Calu3 (cell line): ENCODE measurements around the gene SORBS1. TPM values are rescaled to one million over a fixed set of nuclear protein-coding genes. Genes with fewer than 3 reads are reported as not detected.

Experiments used
- BruUV-seq: library from RNA; stranded (reverse); fragments of 400-500 nt; replicated peaks from 2 replicates; lab custom pipeline; 2021; lab: Mats Ljungman, UMichigan
- CTCF ChIA-PET: fragments of 300-600 bp; sonication (Branson Sonifier 250); formaldehyde crosslinking; loops from one replicate; lab custom pipeline; 2022; ENCODE audit warnings: antibody characterized with exemption; lab: Charles Lee
- DNase-seq: peaks from one replicate; pipeline ENCODE4 v3.0.0; 2022
- H3K27ac Mint-ChIP-seq: one replicate; pipeline ENCODE4 v1.8.0; 2022; ENCODE audit warnings: mixed read lengths; ENCODE audit not compliant: unreplicated experiment
- H3K27me3 Mint-ChIP-seq: one replicate; pipeline ENCODE4 v1.8.0; 2022; ENCODE audit warnings: mixed read lengths; ENCODE audit not compliant: unreplicated experiment
- H3K36me3 Mint-ChIP-seq: one replicate; pipeline ENCODE4 v1.8.0; 2022; ENCODE audit warnings: mild to moderate bottlenecking, moderate library complexity, mixed read lengths; ENCODE audit not compliant: insufficient read depth, unreplicated experiment
- H3K4me1 Mint-ChIP-seq: one replicate; pipeline ENCODE4 v1.8.0; 2022; ENCODE audit warnings: mild to moderate bottlenecking, low read depth, mixed read lengths; ENCODE audit not compliant: unreplicated experiment
- H3K4me3 Mint-ChIP-seq: one replicate; pipeline ENCODE4 v1.8.0; 2022; ENCODE audit warnings: mild to moderate bottlenecking, low read depth, moderate library complexity, mixed read lengths; ENCODE audit not compliant: unreplicated experiment
- H3K9me3 Mint-ChIP-seq: one replicate; pipeline ENCODE4 v1.8.0; 2022; ENCODE audit warnings: low read depth, mixed read lengths; ENCODE audit not compliant: unreplicated experiment
- intact Hi-C: fragments of 100-400 bp; cut with micrococcal nuclease; formaldehyde crosslinking; loops from one replicate; pipeline ENCODE4 v1.10.0; 2022; ENCODE audit not compliant: unreplicated experiment
- total RNA-seq: library from RNA; stranded (reverse); gene quantifications from 2 replicates; pipeline ENCODE4 v1.2.3, GENCODE V29; 2022
- TF ChIP-seq, protein P1 (sequence below): fragments of 200-600 bp; IDR thresholded peaks from one replicate; pipeline ENCODE4 v1.8.0; 2022; ENCODE audit warnings: antibody characterized with exemption; ENCODE audit not compliant: unreplicated experiment

The SORBS1 gene
- total RNA-seq, 1 experiment from 2014 or later: 2.8 TPM

DNA sequence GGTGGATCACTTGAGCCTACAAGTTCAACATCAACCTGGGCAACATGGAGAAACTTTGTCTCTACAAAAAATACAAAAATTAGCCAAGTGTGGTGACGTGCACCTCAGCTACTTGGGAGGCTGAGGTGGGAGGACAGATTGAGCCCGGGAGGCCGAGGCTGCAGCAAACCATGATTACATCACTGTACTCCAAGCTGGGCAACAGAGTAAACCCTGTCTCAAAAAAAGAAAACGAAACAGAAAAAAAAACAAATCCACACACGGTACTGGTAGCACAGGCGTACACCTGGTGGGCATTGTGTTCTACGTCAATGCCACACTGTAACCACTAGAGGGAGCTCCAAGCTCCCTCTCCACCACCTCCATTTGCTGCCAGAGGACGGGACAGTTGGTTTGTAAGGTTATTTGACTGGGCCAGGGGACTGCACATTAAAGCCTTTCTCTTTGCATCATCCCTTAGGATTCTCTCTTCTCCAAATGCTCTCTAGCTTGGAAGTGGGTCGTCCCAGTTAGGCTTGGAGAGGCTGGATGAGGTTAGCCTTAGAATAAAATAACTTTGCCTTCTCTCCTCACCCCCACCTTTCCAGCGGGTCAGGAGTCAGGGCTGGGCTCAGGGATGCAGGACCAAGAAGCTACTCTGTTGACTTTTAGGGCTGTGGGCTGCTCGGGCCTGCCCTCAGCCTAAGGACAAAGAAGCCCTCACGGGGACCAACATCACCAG, 130.8 kb downstream of the SORBS1 start:
- Mint-ChIP-seq H3K4me3 (no peak overlapping the region), H3K36me3 (no peaks in the 10 kb centered on the region), H3K9me3 (no peaks in the 10 kb centered on the region), H3K27me3 (peaks cover 7% of the 10 kb centered on the region), H3K27ac (no peak overlapping the region), H3K4me1 (no peaks in the 10 kb centered on the region)
- TF ChIP-seq, protein P1, sequence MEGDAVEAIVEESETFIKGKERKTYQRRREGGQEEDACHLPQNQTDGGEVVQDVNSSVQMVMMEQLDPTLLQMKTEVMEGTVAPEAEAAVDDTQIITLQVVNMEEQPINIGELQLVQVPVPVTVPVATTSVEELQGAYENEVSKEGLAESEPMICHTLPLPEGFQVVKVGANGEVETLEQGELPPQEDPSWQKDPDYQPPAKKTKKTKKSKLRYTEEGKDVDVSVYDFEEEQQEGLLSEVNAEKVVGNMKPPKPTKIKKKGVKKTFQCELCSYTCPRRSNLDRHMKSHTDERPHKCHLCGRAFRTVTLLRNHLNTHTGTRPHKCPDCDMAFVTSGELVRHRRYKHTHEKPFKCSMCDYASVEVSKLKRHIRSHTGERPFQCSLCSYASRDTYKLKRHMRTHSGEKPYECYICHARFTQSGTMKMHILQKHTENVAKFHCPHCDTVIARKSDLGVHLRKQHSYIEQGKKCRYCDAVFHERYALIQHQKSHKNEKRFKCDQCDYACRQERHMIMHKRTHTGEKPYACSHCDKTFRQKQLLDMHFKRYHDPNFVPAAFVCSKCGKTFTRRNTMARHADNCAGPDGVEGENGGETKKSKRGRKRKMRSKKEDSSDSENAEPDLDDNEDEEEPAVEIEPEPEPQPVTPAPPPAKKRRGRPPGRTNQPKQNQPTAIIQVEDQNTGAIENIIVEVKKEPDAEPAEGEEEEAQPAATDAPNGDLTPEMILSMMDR: peak; percentile 80
- intact Hi-C loops: loop anchor here (1.0 to 5.0 kb wide), 2 partner anchors 58 to 171 kb away; no protein-coding TSS in a partner anchor
- peak; percentile 45 for DNase-seq
- CTCF ChIA-PET: interaction anchor here (0.6 to 1.9 kb wide), 8 partner anchors 21 to 171 kb away, joined by 3 to 7 read pairs (median 4); no protein-coding TSS in a partner anchor
- BruUV-seq: no TSS peak

DNA sequence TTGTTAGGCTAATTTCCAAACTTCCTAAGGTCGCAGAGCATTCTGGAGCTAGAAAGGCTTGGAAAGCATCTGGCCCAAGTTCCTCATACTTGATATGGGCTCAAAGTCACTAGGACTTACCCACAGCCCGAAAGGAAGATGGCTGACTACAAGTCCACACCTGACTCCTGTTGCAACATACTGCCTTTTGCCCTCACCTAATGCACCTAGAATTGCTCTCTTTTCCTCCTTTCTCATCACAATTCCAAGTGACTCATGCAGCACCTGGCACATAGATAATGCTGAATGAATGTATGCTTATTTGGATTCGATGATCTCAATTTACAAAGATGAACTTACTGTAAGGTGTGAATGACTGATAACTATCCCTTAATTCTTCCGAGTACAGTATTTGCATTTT, 131.5 kb downstream of the SORBS1 start:
- no peak overlapping the region for H3K27ac Mint-ChIP-seq
- TF ChIP-seq, protein P1: no peak
- DNase-seq: no peak
- intact Hi-C loops: loop anchor here (1.0 to 5.0 kb wide), 2 partner anchors 57 to 172 kb away; no protein-coding TSS in a partner anchor
- no TSS peak for BruUV-seq
- no peaks in the 10 kb centered on the region for H3K4me1 Mint-ChIP-seq
- CTCF ChIA-PET: interaction anchor here (1.5 to 1.9 kb wide), 2 partner anchors 54 to 172 kb away, joined by 7 read pairs; no protein-coding TSS in a partner anchor
- no peaks in the 10 kb centered on the region for H3K9me3 Mint-ChIP-seq
- H3K27me3 Mint-ChIP-seq: peaks cover 3% of the 10 kb centered on the region
- H3K36me3 Mint-ChIP-seq: no peaks in the 10 kb centered on the region
- no peak overlapping the region for H3K4me3 Mint-ChIP-seq

DNA sequence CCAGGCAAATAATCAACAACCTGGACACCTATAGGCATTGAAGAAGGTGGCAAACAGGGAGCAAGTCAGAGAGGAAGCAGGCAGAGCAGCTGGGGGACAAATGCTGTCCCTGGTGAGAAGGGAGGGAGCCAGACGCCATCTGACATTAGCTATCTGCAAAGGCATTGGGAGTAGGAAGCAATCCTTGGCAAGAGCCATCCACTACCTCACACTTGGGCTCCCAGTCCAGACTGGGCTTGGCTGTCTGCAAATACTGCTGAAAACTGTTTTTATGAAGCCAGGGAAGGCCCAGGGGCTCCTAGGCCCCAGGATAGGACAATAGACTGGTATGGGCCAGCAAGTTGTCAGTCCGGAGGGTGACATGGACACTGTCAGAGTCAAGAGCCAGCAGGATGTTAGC, 132.5 kb downstream of the SORBS1 start:
- Mint-ChIP-seq H3K27ac (no peak overlapping the region), H3K9me3 (no peaks in the 10 kb centered on the region), H3K4me1 (no peaks in the 10 kb centered on the region), H3K36me3 (no peaks in the 10 kb centered on the region), H3K27me3 (no peaks in the 10 kb centered on the region), H3K4me3 (no peak overlapping the region)
- DNase-seq: no peak
- CTCF ChIA-PET: no interaction called here
- TF ChIP-seq, protein P1: no peak
- no TSS peak for BruUV-seq
- intact Hi-C loops: no loop called here

DNA sequence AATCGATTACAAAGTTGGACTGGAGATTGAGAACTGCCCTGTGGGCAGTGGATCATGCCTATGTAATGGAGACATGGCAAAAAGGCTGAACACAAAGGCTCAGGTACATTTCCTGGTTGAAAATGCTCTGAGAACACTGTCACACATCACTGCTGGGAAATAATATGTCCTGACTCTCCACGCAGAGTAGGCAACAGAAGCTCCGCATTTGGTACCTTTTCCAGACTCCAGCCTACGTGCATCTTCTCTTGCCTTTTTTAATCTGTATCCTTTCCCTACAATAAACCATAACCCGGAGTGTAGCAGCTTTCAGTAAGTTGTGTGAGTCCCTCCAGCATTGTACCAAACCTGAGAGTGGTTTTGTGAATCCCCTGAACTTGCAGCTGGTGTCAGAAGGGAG, 134.7 kb downstream of the SORBS1 start:
- no peak overlapping the region for H3K27ac Mint-ChIP-seq
- CTCF ChIA-PET: no interaction called here
- no peaks in the 10 kb centered on the region for H3K36me3 Mint-ChIP-seq

More for the DNA sequence above, 134.7 kb downstream of the SORBS1 start:
- TF ChIP-seq, protein P1: no peak
- H3K4me1 Mint-ChIP-seq: no peaks in the 10 kb centered on the region
- no TSS peak for BruUV-seq
- DNase-seq: no peak
- H3K27me3 Mint-ChIP-seq: no peaks in the 10 kb centered on the region
- no peaks in the 10 kb centered on the region for H3K9me3 Mint-ChIP-seq
- intact Hi-C loops: no loop called here
- H3K4me3 Mint-ChIP-seq: no peak overlapping the region
